Spleen (tissue), 11 donors: Measurements from ENCODE around the gene IL31RA. TPM values are rescaled to one million over a fixed set of nuclear protein-coding genes. Genes with fewer than 3 reads are reported as not detected.

ENCODE experiments used
- DNase-seq: peaks from one replicate; pipeline ENCODE4 v3.0.0-alpha.2; 2020
- H3K27ac ChIP-seq, 8 donors: fragments of 200-600 bp; sonication (generic) in 7 of 8; 1 replicate in 4 of 8; 2 replicates in 4 of 8; pipeline versions ENCODE4 v1.5.0 to v1.8.0; 2016 to 2021; ENCODE audit warnings: inconsistent platforms in 4 of 8, mild to moderate bottlenecking in 4 of 8, moderate library complexity in 1 of 8
- H3K27me3 ChIP-seq, 7 donors: fragments of 200-600 bp; sonication (generic) in 6 of 7; replicated peaks in 1 of 7; 1 replicate in 4 of 7; 2 replicates in 3 of 7; pipeline versions ENCODE4 v1.5.0 to v1.8.0; 2016 to 2021; ENCODE audit warnings: inconsistent platforms in 3 of 7, mild to moderate bottlenecking in 1 of 7
- H3K36me3 ChIP-seq, 6 donors: fragments of 200-600 bp; sonication (generic) in 5 of 6; 1 replicate in 4 of 6; 2 replicates in 2 of 6; pipeline versions ENCODE4 v1.5.0 to v1.8.0; 2016 to 2021; ENCODE audit warnings: inconsistent platforms in 2 of 6
- H3K4me1 ChIP-seq, 6 donors: fragments of 200-600 bp; sonication (generic) in 5 of 6; 1 replicate in 3 of 6; 2 replicates in 3 of 6; pipeline versions ENCODE4 v1.5.0 to v1.8.0; 2016 to 2021; ENCODE audit warnings: inconsistent platforms in 3 of 6
- H3K4me3 ChIP-seq, 8 donors: fragments of 200-600 bp; sonication (generic) in 7 of 8; 1 replicate in 4 of 8; 2 replicates in 4 of 8; pipeline versions ENCODE4 v1.5.0 to v1.8.0; 2016 to 2021; ENCODE audit warnings: inconsistent platforms in 4 of 8, mild to moderate bottlenecking in 4 of 8, moderate library complexity in 2 of 8
- H3K9me3 ChIP-seq, 8 donors: fragments of 200-600 bp; sonication (generic) in 7 of 8; 1 replicate in 4 of 8; 2 replicates in 4 of 8; pipeline versions ENCODE4 v1.5.0 to v1.8.0; 2016 to 2021; ENCODE audit warnings: inconsistent platforms in 4 of 8
- CTCF ChIP-seq, 11 experiments: fragments of 200-600 bp in 7 of 11; fragments of 450-650 bp in 4 of 11; sonication (generic) in 4 of 11; IDR thresholded peaks in 8 of 11; conservative IDR thresholded peaks in 3 of 11; 1 replicate in 7 of 11; 2 replicates in 4 of 11; pipeline versions ENCODE4 v1.4.0 to v1.8.0; 2016 to 2021; ENCODE audit warnings: antibody characterized with exemption in 11 of 11, inconsistent platforms in 4 of 11, mild to moderate bottlenecking in 1 of 11
- POLR2A ChIP-seq, 3 donors: fragments of 450-650 bp; IDR thresholded peaks; one replicate each; pipeline ENCODE4 v1.5.1; 2017; ENCODE audit warnings: antibody characterized with exemption in 3 of 3, mild to moderate bottlenecking in 1 of 3
- POLR2AphosphoS5 ChIP-seq, 3 donors: sonication (generic); formaldehyde crosslinking; IDR thresholded peaks; one replicate each; pipeline ENCODE4 v1.5.1; 2017; ENCODE audit warnings: antibody characterized with exemption in 3 of 3
- WGBS, 5 donors: extraction: QIAGEN DNeasy Blood & Tissue Kit in 3 of 5; methylation state at CpG; one replicate each; pipeline versions ENCODE4 v1.1.5 to v1.1.7; 2013 to 2018; 5-methylcytosine and 5-hydroxymethylcytosine counted together
- intact Hi-C: fragments of 100-400 bp; cut with DNase I; formaldehyde crosslinking; loops from one replicate; pipeline ENCODE4 v1.15.0; 2023; ENCODE audit warnings: low total_unique reads
- polyA plus RNA-seq, 3 donors: library from polyadenylated mRNA; stranded (reverse); fragments of 200-250 nt; gene quantifications; one replicate each; pipeline ENCODE4 v1.2.1, GENCODE V29; 2013
- total RNA-seq, 7 donors: library from RNA; depleted of rRNA in 3 of 7; stranded (reverse); fragments of >200 nt in 3 of 7; fragmentation: NEBNext Ultra II Directional in 4 of 7; extraction: Animal tissue kit (Norgen Biotek cat#: 25700) in 4 of 7; gene quantifications; one replicate each; pipeline versions ENCODE4 v1.1.0 to v1.2.1, GENCODE V29; 2016 to 2021
- donor health status: healthy with polysubstance abuse.
- donor health status: DM: no; HTN: no; CAD: no; lungs with moderate emphysema.
- donor health status: DM: no; HTN: no; CAD: no.
- donor health status: Bipolar disorder and iron deficiency.
- donor health status: healthy.
- donor health status: DM: no; HTN: no; CAD: no.
- donor health status: DM: yes; HTN: yes; CAD: no.

The IL31RA gene
- total and polyA plus RNA-seq, 10 donors: 0.02 to 0.20 (median 0.03) TPM; not detected in 7

GRCh38 chr5:55917402-55918086 lies 66.4 kb downstream of the IL31RA start:
- 88 to 98% (median 94%) methylated on average over 5 of the region's 5 CpGs for WGBS, 5 donors
- TF ChIP-seq POLR2A (IDR thresholded peaks at IDR 0.05): no peak
- no peak for TF ChIP-seq CTCF (IDR thresholded peaks at IDR 0.05 in 8 of 11, conservative IDR thresholded peaks at IDR 0.05 in 3 of 11)
- no peak for TF ChIP-seq POLR2AphosphoS5 (IDR thresholded peaks at IDR 0.05)
- no peaks in the 10 kb centered on the region for H3K9me3 ChIP-seq
- H3K27me3 ChIP-seq: no peaks in the 10 kb centered on the region
- DNase-seq: no peak
- no peaks in the 10 kb centered on the region for H3K36me3 ChIP-seq
- intact Hi-C loops: no loop called here
- H3K4me3 ChIP-seq: no peak overlapping the region
- peaks cover 0 to 1% (median 0%) of the 10 kb centered on the region in 6 donors for H3K4me1 ChIP-seq
- no peak overlapping the region for H3K27ac ChIP-seq

GRCh38 chr5:55918087-55919035 lies 67.2 kb downstream of the IL31RA start:
- WGBS, 5 donors: 88 to 94% (median 93%) methylated on average over 16 to 17 of the region's 17 CpGs
- intact Hi-C loops: no loop called here
- H3K9me3 ChIP-seq: no peaks in the 10 kb centered on the region
- no peaks in the 10 kb centered on the region for H3K27me3 ChIP-seq
- TF ChIP-seq CTCF (IDR thresholded peaks at IDR 0.05 in 8 of 11, conservative IDR thresholded peaks at IDR 0.05 in 3 of 11) (no peak), POLR2A (IDR thresholded peaks at IDR 0.05) (no peak), POLR2AphosphoS5 (IDR thresholded peaks at IDR 0.05) (no peak)
- no peak for DNase-seq
- H3K36me3 ChIP-seq: no peaks in the 10 kb centered on the region
- H3K4me3 ChIP-seq: no peak overlapping the region
- no peak overlapping the region for H3K27ac ChIP-seq
- peaks cover 0 to 10% (median 5%) of the 10 kb centered on the region in 6 donors for H3K4me1 ChIP-seq

GRCh38 chr5:55919625-55920024 lies 68.5 kb downstream of the IL31RA start:
- no peak for DNase-seq
- 37 to 57% (median 44%) methylated on average over 3 of the region's 3 CpGs for WGBS, 5 donors
- intact Hi-C loops: no loop called here
- Histone ChIP-seq H3K36me3 (no peaks in the 10 kb centered on the region), H3K4me3 (no peak overlapping the region), H3K27ac (no peak overlapping the region), H3K9me3 (no peaks in the 10 kb centered on the region), H3K27me3 (no peaks in the 10 kb centered on the region), H3K4me1 (peaks cover 0 to 16% (median 10%) of the 10 kb centered on the region in 6 donors)
- TF ChIP-seq POLR2A (IDR thresholded peaks at IDR 0.05): no peak
- TF ChIP-seq POLR2AphosphoS5 (IDR thresholded peaks at IDR 0.05): no peak
- TF ChIP-seq CTCF (IDR thresholded peaks at IDR 0.05 in 8 of 11, conservative IDR thresholded peaks at IDR 0.05 in 3 of 11): no peak

- TF ChIP-seq POLR2AphosphoS5 (IDR thresholded peaks at IDR 0.05) (no peak), CTCF (IDR thresholded peaks at IDR 0.05 in 8 of 11, conservative IDR thresholded peaks at IDR 0.05 in 3 of 11) (no peak), POLR2A (IDR thresholded peaks at IDR 0.05) (no peak)
- Histone ChIP-seq H3K27me3 (no peaks in the 10 kb centered on the region), H3K36me3 (no peaks in the 10 kb centered on the region), H3K4me3 (no peak overlapping the region), H3K9me3 (no peaks in the 10 kb centered on the region), H3K27ac (no peak overlapping the region), H3K4me1 (peaks cover 0 to 18% (median 10%) of the 10 kb centered on the region in 6 donors)
- intact Hi-C loops: no loop called here
- WGBS, 5 donors: 76 to 89% (median 83%) methylated on average over 5 of the region's 5 CpGs
- DNase-seq: no peak
Observed at GRCh38 chr5:55920784-55921183, 69.6 kb downstream of the IL31RA start.
